ENCODE measurements around the gene LRP8.

Gene LRP8

GRCh38 chr1:53328009-53328461 lies at the start of gene LRP8:
Gene LRP8 (minus strand): TSS chr1:53328070. CDS start chr1:53327912, 158 bp downstream.
- peak; percentile 92 for DNase-seq (ENCODE audit: low spot score)

GRCh38 chr1:53377438-53377841 lies 49.6 kb upstream of the LRP8 start:
- DNase-seq (ENCODE audit: low spot score): no peak

- no peak for DNase-seq (ENCODE audit: low spot score)
Observed at GRCh38 chr1:53376742-53377437, 49.0 kb upstream of the LRP8 start.

- DNase-seq (ENCODE audit: low spot score): no peak
Observed at GRCh38 chr1:53376041-53376461, 48.2 kb upstream of the LRP8 start.

- no peak for DNase-seq (ENCODE audit: low spot score)
Observed at GRCh38 chr1:53375440-53375839, 47.6 kb upstream of the LRP8 start.

- DNase-seq (ENCODE audit: low spot score): no peak
Observed at GRCh38 chr1:53373246-53373645, 45.4 kb upstream of the LRP8 start.

GRCh38 chr1:53372501-53372951 lies 44.7 kb upstream of the LRP8 start:
- no peak for DNase-seq (ENCODE audit: low spot score)

GRCh38 chr1:53371851-53372250 lies 44.0 kb upstream of the LRP8 start:
- no peak for DNase-seq (ENCODE audit: low spot score)

- no peak for DNase-seq (ENCODE audit: low spot score)
Observed at GRCh38 chr1:53371121-53371666, 43.3 kb upstream of the LRP8 start.

- DNase-seq (ENCODE audit: low spot score): no peak
Observed at GRCh38 chr1:53370369-53370961, 42.6 kb upstream of the LRP8 start.

- DNase-seq (ENCODE audit: low spot score): no peak
Observed at GRCh38 chr1:53369761-53370160, 41.9 kb upstream of the LRP8 start.

GRCh38 chr1:53369034-53369750 lies 41.3 kb upstream of the LRP8 start:
- no peak for DNase-seq (ENCODE audit: low spot score)

- no peak for DNase-seq (ENCODE audit: low spot score)
Observed at GRCh38 chr1:53368314-53369033, 40.6 kb upstream of the LRP8 start.

- DNase-seq (ENCODE audit: low spot score): peak; percentile 88
Observed at GRCh38 chr1:53367503-53368313, 39.8 kb upstream of the LRP8 start.

- no peak for DNase-seq (ENCODE audit: low spot score)
Observed at GRCh38 chr1:53366901-53367502, 39.1 kb upstream of the LRP8 start.

GRCh38 chr1:53365437-53366063 lies 37.7 kb upstream of the LRP8 start:
- DNase-seq (ENCODE audit: low spot score): no peak

- DNase-seq (ENCODE audit: low spot score): peak; percentile 14
Observed at GRCh38 chr1:53362851-53363642, 35.2 kb upstream of the LRP8 start.

- no peak for DNase-seq (ENCODE audit: low spot score)
Observed at GRCh38 chr1:53362270-53362669, 34.4 kb upstream of the LRP8 start.

GRCh38 chr1:53361541-53361961 lies 33.7 kb upstream of the LRP8 start:
- no peak for DNase-seq (ENCODE audit: low spot score)

- no peak for DNase-seq (ENCODE audit: low spot score)
Observed at GRCh38 chr1:53359934-53360276, 32.0 kb upstream of the LRP8 start.
